Erythroblast (primary cell): ENCODE results near the gene SAMD9L.

Source experiments
- GATA1 ChIP-seq: IDR thresholded peaks from 2 replicates; pipeline ENCODE4 v1.6.1; 2011; ENCODE audit warnings: low read depth, mild to moderate bottlenecking, control low read depth, low read length, moderate library complexity
- POLR2A ChIP-seq: IDR thresholded peaks from 2 replicates; pipeline ENCODE4 v1.6.1; 2011; ENCODE audit warnings: mild to moderate bottlenecking, low read length

DNA sequence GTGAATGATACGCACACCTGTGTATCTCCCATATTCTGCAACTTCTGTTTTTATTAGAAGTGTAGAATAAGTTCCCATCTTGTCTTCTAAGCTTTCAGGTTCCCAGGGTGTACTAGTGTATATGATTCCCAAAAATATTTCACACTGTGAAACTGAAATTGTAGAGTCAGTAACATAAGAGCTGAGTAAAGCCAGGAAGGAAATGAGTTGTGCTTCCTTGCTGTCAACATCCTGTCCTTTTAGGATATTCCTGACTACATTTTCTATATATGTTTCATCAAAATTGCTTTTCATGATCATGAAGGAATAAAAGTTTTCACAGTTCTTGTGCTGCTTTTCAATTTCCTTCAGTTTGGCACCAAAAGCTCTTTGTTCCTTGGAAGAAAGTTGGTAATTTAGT lies 15.2 kb downstream of the SAMD9L start:
- TF ChIP-seq POLR2A (no peak), GATA1 (no peak)
